ENCODE results near the gene RSPH3. TPM values are rescaled to one million over a fixed set of nuclear protein-coding genes. Genes with fewer than 3 reads are reported as not detected.
"Not testable (repeated sequence)": the region's sequence is repeated elsewhere in the genome, so short reads cannot be mapped to it uniquely, and the experiment has no call there.

Gene RSPH3, protein sequence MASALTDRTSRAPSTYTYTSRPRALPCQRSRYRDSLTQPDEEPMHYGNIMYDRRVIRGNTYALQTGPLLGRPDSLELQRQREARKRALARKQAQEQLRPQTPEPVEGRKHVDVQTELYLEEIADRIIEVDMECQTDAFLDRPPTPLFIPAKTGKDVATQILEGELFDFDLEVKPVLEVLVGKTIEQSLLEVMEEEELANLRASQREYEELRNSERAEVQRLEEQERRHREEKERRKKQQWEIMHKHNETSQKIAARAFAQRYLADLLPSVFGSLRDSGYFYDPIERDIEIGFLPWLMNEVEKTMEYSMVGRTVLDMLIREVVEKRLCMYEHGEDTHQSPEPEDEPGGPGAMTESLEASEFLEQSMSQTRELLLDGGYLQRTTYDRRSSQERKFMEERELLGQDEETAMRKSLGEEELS
- total RNA-seq: 1.8 and 1.9 TPM in 2 replicates

DNA sequence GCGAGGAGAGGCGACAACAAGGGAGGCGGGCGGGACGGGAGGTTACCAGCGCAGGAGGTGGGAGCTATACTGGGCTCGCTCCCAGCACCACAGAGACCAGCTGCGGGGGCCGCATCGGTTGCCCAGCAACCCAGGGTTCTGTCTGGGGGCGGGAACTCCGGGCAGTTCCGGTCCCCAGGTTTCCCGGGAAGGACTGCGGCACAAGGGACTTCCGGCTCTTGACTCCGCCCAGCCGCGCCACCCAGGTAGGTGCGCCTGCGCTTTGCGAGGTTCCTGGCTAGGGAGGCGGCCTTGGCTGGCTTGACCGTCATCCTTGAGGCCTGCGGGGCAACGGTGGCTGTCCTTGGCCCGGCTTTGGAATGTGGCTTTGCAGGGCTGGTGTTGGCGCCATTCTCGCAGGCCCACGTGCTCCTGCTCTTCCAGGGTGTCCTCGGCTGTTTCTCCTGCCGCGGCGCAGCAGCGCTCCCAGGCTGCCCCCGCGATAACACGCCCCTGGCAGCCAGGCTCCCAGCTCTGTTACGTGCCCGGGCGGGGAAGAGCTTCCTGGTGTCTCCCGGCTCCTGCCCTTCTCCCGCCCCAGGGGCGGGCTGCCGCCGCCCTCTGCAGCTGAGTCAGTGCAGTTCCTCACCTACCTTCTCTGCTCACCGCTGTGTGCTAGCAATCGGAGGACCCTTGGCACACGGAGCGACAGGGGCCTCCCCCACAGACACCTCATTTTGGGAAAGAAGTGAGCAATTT is at the start of gene RSPH3:
Gene RSPH3, minus strand, starts transcription at position 537 of the 738 bp plus-strand sequence. CDS start 652 bp downstream, outside the sequence.
- intact Hi-C loops (cut with micrococcal nuclease): loop anchor here (1.0 kb wide), 2 partner anchors 42 to 789 kb away; partner anchors contain the start of gene TCP1

DNA sequence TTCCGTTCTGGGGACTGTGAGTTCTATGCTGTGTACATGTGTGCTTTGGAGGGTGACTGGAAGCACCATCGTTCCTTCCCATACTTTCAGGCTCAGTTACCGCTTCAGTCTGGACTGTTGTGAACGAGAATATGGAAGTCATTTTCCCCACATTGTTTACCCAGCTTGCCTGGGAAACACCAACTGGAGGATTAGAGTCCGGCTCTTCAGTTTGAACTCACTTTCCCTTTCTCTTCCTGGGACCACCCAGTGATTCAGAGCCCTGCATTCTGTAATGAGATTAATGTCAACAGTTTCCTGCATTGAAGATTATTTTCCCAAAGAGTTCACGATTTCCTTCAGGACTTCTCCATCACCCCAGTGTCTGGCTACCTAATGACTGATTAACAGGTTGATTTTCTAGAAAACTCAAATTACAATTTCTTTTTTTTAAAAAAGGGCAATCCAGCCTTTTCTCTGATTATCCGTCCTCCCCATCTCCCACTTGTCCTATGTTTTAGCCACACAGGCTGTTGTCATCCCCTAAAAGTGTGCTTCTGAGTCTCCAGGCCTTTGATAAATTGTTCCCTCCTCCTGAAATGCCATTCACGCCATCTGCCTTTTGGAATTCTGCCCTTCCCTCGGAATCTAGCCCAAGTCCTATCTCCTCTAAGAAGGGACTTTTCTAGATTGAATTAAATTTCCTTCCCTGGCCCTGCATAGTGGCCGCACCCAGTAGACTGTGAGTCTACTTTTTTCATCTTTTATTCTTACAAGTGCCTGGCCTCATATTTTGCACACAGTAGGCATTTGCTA is 48.1 kb upstream of the RSPH3 start:
- intact Hi-C loops (cut with micrococcal nuclease): no loop called here

DNA sequence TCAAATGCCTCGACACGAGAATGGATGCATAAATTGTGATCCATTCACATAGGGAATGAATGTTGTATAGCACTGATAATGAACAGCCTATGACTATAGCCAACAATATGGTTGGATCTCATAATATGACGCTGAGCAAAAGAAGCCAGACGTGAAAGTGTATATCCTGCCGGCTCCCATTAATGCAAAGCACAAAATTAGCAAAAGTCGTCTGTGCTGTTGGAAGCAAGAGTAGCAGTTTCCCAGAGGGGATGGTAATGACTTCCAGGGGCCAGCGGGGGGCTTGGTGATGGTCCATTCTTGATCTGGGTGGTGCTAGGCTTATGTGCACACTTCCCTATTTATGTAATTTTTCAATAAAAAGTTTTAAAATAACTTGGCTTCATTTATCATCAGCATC is 45.8 kb upstream of the RSPH3 start:
- intact Hi-C loops (cut with micrococcal nuclease): loop anchor here (1.0 to 2.0 kb wide), 2 partner anchors 52 to 227 kb away; partner anchors contain the start of gene EZR

DNA sequence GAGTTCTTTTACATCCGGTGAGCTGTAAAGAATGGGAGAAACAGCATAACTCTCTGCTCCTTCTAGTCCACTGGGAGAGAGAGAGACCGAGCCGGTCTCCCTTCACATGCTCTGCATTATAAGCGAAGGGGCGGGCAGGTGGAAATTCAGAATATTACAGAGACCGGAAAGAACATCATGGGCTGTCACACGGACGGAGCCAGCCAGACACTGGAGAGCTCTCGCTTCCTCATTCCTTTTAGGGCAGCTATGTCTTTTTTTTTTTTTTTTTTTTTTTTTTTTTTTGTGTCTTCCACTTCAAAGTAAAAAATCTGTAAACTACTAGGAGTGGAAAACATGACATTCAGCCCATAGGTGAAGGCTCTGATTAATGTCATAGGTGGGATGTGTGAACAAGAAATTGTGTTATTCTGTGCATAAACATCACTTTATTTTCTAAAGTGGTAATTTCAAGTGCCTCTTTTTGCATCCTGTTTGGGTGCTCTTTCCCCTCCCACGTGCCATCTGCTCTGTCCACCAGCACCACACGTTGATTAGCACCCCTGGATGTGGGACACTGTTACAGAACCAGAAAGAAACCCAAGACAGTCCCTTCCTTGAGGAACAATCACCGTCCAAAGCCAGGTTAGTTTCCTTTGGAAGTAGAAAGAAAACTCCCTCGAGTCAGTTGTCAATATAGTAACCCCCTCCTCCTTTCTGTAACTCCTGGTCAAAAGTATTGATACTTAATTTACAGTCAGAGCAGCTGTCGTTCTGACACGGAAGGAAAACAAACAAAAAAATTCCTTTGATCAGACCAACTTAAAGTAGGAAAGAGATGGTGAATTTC is 45.1 kb upstream of the RSPH3 start, which contains the start of gene TAGAP:
Gene TAGAP, minus strand, starts transcription at position 93 of the 829 bp plus-strand sequence. CDS start 845 bp downstream, outside the sequence.
- intact Hi-C loops (cut with micrococcal nuclease): loop anchor here (1.0 to 2.0 kb wide), 2 partner anchors 53 to 226 kb away; partner anchors contain the start of gene EZR

DNA sequence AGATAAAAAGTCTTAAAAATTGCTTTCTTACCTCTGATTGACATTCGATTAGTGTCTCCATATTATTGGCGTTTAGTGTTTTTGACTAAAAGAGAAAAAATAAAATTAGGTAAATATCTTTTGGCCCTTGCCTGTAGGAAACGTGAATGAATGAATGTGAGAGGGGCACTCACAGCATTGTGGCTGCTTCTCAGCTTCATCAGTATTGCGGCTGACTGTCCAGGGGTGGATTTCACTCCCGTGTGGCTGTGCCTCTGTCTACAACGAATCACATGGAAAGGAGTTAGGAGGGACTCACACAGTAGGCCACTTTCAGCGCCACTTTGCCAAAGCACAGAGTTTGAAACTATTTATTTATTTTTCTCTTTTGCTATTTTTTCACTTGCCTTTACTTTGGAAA is 43.9 kb upstream of the RSPH3 start:
- intact Hi-C loops (cut with micrococcal nuclease): loop anchor here (2.0 kb wide), 2 partner anchors 225 to 683 kb away; partner anchors contain the start of genes EZR and WTAP

DNA sequence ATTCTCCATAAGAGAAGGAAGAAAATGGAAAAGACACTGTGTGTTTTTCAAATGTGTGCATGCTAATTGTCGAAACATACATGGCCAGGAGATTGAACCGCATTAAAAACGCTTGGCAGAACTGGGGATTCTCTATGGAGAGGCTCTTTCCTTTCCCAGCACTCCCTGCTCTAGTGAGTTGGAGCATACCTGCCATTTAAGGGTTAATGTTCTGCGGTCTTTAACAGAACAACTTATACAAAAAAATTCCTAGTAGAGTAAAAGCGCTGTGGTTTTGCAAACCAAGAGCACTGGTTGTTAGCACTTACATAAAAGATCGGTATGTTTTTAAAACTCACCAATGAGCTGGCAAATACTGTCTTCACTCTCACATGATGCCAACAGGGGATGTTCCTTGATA is 43.2 kb upstream of the RSPH3 start:
- intact Hi-C loops (cut with micrococcal nuclease): loop anchor here (2.0 kb wide), 1 partner anchor 684 kb away; the partner anchor contains the start of gene WTAP

DNA sequence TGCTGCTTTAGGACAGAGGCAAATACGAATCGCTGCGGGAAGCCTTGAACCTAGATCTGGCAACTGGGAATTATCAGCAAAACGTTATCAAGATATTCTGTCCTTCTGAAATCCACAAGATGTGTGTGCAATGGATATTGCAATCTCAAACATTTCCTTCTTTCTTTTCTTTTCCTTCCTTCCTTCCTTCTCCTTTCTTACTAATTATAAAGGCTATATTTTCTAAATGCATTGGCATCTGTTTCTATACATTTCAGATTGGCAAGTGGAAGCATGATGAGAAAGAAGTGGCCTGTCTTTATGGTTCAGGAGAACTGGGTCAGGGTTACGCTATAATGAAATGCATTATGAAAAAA is 42.8 kb upstream of the RSPH3 start:
- intact Hi-C loops (cut with micrococcal nuclease): loop anchor here (1.0 to 2.0 kb wide), 8 partner anchors 19 to 684 kb away; partner anchors contain the start of gene WTAP

DNA sequence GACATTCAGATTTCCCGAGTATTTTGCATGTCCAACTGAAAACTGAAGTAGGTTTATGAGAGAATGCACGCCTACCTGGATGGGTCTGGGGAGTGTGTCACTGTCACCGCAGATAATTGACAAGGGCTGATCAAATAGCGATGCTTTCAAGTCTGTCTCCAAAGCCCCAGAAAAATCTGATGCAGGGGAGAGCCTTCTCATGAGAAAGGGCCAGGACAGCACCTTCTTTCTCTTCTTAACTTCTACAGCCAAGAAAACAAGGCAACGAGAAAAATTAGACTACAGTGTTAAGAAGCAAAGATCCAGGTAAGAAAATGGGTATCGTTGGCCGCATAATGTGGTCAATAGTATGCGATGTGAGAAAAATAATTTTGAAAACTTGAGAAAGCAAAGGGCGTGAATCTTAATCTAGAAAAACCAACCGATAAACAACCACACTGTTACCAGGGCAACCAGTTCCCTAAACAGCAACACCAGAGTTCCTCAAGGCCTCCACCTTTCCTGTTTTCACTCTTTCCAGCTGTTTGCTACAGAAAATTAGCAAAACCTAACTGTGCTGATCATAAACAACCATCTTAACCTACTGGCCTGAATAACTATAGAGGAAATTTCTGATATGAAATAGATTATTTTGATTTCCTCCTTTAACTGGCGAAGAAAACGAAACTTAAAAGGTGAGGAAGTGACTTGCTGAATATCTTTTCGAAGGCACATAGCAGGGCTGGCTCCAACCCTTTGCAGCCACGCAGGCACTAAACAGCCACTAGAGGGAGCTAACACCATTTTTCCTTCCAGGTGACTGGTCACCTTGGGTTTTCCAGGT is 42.2 kb upstream of the RSPH3 start:
- intact Hi-C loops (cut with micrococcal nuclease): loop anchor here (1.0 to 2.0 kb wide), 8 partner anchors 20 to 685 kb away; partner anchors contain the start of gene WTAP

DNA sequence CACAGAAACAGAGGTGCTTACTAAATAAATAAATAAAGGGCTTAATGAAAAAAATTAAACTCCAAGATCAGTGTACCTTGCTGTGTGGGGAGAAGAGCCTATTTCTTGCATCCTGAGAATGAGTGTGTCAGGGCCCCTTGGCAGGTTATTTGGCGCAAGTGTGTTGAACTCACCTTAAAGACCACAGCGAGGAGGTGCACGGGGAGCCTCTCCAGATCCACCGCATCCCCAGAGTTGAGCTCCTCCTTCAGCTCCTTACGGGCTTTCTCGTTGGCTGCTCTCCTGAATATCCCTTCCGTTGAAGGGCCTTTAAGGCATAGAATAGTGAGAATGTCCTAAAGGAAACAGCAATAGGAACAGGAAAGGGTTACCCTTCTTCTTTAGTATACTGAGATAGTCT is 41.2 kb upstream of the RSPH3 start:
- intact Hi-C loops (cut with micrococcal nuclease): no loop called here

DNA sequence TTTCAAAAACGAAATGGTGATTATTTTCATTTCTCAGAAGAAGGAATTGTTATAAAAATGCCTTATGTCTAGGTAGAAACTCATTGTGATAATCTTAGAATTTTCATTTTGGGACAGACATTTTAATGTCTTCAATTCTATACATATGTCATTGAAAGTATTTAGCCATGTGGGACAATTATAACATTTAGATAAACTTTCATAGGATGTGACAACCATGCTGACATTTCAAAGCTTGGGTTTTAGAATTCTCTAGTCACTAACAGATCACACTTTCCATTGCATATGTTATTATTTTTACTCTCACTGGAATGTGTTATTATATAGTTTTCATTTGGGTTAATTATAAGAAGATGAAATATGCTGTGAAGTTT is 39.9 kb upstream of the RSPH3 start:
- intact Hi-C loops (cut with micrococcal nuclease): loop anchor here (1.0 kb wide), 2 partner anchors 23 to 32 kb away; no protein-coding TSS in a partner anchor

DNA sequence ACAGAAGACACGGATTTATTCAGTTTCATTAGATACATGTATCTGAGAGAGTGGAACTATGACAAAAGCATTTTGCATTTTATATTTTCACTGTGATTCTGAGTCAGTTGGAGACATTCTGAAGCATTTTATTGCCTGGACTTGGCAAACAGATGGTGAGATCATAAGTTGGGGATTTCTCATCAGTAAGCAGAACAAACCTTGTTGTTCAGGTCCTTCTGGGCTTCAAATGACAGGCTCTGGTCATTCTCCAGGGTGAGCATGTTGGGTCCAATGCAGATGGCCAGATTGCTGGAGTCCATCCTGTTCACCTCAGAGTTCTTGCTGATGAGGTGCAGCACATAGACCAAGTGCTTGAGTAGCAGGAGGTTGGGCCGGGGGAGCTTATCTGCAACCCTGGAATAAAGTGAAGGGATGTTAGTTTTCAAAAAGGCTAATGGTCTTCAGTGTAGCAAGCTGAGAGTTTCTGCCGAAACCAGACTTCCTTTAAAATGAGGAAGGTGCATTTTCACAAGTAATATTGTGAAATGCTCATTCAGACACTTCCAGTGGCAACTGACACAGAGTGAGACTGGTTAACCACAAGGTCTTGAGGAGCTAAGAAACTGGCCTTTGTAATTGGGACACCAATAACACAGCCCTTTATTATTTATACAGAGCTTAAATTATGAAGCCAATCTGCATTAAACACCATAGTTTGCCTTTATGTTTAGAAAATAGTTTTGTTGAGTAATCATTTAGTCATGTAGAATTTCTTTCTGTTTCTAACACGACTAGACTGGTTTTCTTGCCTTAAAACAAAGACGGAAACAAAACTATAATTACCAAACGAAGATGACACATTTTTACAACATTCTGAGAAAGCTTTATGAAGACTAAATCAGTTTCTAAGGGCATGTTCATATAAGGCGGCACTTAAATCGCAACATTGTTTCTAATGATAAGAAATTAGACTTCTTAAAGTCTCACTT is 39.2 kb upstream of the RSPH3 start:
- intact Hi-C loops (cut with micrococcal nuclease): loop anchor here (1.0 kb wide), 2 partner anchors 22 to 31 kb away; no protein-coding TSS in a partner anchor

DNA sequence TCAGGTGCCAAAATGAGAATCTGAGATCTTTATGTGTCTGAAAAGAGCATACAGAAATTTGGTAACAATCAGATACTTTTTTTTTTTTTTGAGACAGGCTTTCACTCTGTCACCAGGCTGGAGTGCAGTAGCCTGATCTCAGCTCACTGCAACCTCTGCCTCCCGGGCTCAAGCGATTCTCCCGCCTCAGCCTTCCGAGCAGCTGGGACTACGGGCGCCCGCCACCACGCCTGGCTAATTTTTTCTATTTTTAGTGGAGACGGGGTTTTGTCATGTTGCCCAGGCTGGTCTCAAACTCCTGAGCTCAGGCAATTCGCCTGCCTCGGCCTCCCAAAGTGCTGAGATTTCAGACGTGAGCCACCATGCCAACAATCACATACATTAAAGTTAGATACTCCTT is 38.3 kb upstream of the RSPH3 start:
- intact Hi-C loops (cut with micrococcal nuclease): not testable (repeated sequence)

DNA sequence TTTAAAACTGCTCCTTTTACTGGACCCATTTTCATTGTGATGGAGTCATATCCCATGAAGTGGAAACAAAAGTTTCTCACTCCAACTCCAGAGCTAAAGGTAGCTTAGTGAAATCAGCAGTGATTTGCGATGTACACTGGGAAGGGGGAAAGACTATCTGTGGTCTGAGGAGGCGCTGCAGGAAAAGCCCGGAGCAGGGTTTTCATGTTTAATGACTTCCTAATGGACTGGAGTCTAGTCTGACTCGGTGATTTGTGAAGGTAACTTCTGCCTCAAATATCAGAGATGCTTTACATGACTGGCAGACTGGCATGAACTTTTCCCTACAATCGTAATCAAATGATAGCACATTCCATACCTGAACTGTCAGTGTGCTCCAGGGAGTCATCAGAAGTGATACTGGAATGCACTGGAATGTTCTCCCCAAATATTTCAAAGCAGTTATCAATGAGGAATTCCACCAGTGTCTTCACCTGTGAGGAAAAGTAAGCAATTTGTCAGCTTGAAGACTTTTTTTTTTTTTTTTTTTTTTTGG is 37.8 kb upstream of the RSPH3 start:
- intact Hi-C loops (cut with micrococcal nuclease): no loop called here

DNA sequence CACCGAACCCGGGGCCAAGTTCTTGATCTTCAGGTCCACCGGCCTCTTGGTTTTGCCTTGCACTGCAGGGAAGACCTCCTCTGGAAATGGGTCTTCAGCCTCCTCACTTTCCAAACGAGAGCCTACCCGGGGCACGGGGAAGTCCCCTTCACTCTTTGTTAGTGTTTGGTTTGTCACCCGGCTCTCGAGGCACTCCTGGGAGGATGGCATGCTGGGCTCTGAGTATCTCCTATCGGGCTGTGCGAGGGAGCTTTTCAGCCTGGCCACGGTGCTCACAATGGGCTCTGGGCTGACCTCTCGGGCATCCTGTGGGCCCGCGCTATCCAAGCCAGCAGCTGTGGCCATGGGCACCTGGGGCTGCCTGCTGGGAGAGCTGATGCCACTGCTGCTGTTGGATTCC is 36.7 kb upstream of the RSPH3 start:
- intact Hi-C loops (cut with micrococcal nuclease): no loop called here

DNA sequence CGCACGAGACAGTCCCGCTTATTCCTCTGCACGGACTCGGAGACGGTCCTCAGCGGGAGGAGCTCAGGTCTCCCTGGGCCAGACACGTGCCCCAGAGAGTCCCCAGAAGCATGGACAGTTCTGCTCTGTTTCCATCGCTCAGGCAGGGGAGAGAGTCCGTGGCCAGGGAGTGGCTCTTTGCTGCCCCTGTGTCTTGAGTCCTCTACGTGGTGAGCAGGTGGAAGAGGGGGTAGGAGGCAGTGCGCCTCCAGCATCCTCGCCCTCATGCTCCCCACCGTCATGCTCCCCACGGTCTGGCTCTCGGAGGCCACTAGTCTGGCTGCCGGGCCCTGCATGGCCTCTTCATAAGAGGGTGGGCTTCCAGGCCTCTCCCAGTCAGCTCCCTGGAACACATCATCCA is 35.9 kb upstream of the RSPH3 start:
- intact Hi-C loops (cut with micrococcal nuclease): no loop called here

DNA sequence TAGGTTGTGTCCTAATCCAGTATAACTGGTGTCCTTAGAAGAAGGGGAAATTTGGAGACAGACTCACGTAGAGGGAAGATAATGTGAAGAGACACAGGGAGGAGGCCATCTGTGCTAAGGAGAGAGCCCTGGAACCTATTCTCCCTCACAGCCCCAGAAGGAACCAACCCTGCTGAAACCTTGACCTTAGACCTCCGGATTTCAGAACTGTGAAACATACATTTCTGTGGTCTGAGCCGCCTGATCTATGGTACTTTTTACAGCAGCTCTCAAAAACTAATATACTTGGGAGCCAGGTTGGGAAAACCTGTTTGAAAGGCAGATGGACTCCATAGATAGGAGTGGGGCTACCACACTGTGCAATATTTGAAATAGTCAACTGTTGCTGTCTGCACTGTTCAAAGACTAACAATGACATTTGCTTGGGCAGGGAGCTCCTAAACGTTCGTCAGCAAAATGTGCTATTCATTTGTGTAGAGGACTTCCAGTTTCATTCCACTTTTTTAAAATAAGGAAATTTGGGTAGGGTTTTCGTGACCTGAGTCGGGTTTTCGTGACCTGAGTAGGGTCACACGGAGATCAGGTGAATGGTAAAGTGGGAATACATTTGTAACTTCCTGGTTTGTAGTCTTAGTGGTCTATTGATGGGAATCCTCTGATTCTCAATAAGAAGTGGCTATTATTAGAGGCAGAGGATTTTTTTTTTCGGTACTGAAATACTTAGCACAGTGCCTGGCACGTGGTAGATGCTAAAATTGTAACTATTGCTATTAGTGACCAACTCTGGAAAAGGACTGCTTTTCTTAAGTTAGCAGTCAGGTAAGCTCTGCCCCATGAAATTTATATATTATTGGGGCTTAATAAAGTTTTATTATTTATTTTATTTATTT is 33.4 kb upstream of the RSPH3 start:
- intact Hi-C loops (cut with micrococcal nuclease): no loop called here

DNA sequence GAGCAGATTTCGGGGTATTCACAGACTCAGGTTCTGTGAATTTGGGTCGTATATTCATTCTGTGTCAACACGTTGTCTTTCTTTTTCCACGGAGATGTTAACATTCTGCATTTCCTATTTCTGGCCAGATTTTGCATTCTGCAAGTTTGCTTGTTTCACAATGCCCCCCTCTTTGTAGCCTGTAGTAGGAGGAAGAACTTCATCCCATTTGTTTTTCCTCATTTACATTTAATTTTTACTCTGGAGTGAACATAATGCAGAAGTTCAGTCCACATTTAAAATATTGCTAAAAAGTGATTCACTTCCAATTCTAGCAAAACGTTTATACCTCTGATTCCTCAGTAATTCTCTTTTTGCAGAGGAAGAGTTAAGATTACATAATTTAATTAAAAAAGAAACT is 31.8 kb upstream of the RSPH3 start:
- intact Hi-C loops (cut with micrococcal nuclease): no loop called here

Measured in T-helper 2 cell treated with Interferon-gamma antibody and Interleukin-4, amounts not matched to agents 100 ng/mL and 5 ng/mL, for 36 hours (primary cell).